Small intestine (tissue), 7 donors: ENCODE results near the gene SCART1. TPM values are rescaled to one million over a fixed set of nuclear protein-coding genes. Genes with fewer than 3 reads are reported as not detected.
"Not testable (repeated sequence)": the region's sequence is repeated elsewhere in the genome, so short reads cannot be mapped to it uniquely, and the experiment has no call there.

Experiments used
- DNase-seq, 2 donors: peaks; one replicate each; pipeline versions ENCODE4 v3.0.0 to v3.0.0-alpha.2; 2013
- FAIRE-seq: peaks from 2 replicates; lab custom pipeline; 2012; peaks lifted over from hg19 to GRCh38; lab: Jason Lieb, UNC
- H3K27ac ChIP-seq, 3 donors: one replicate each; pipeline ENCODE4 v1.5.1; 2013; ENCODE audit warnings: low read length in 2 of 3, mild to moderate bottlenecking in 2 of 3, control low read depth in 1 of 3, inconsistent platforms in 1 of 3, low read depth in 1 of 3, moderate library complexity in 1 of 3
- H3K27me3 ChIP-seq, 3 donors: one replicate each; pipeline ENCODE4 v1.6.1; 2013; ENCODE audit warnings: low read length in 3 of 3, inconsistent platforms in 1 of 3; ENCODE audit not compliant: control insufficient read depth in 3 of 3, insufficient read depth in 3 of 3
- H3K36me3 ChIP-seq, 3 donors: one replicate each; pipeline ENCODE4 v1.6.1; 2013; ENCODE audit warnings: low read length in 3 of 3, inconsistent platforms in 1 of 3, low read depth in 1 of 3, mild to moderate bottlenecking in 1 of 3, moderate library complexity in 1 of 3; ENCODE audit not compliant: control insufficient read depth in 3 of 3, insufficient read depth in 2 of 3
- H3K4me1 ChIP-seq, 3 donors: one replicate each; pipeline ENCODE4 v1.6.1; 2013; ENCODE audit warnings: low read length in 2 of 3, inconsistent platforms in 1 of 3, low read depth in 1 of 3, mild to moderate bottlenecking in 1 of 3, moderate library complexity in 1 of 3; ENCODE audit not compliant: control insufficient read depth in 3 of 3, insufficient read depth in 2 of 3
- H3K4me3 ChIP-seq, 3 donors: one replicate each; pipeline ENCODE4 v1.5.1; 2013; ENCODE audit warnings: low read length in 3 of 3, control low read depth in 1 of 3, inconsistent platforms in 1 of 3, low read depth in 1 of 3, mild to moderate bottlenecking in 1 of 3, moderate library complexity in 1 of 3
- H3K9me3 ChIP-seq, 2 donors: one replicate each; pipeline ENCODE4 v1.6.1; 2013; ENCODE audit warnings: low read depth in 1 of 2, low read length in 1 of 2; ENCODE audit not compliant: control insufficient read depth in 2 of 2, insufficient read depth in 1 of 2
- WGBS, 3 donors: extraction: QIAGEN DNeasy Blood & Tissue Kit; methylation state at CpG; one replicate each; pipeline ENCODE4 v1.1.7; 2013; 5-methylcytosine and 5-hydroxymethylcytosine counted together
- polyA plus RNA-seq, 4 donors: library from polyadenylated mRNA; stranded (reverse) in 3 of 4; unstranded in 1 of 4; fragments of 200-250 nt in 3 of 4; fragments of 120-200 nt in 1 of 4; gene quantifications; one replicate each; pipeline versions ENCODE4 v1.2.1 to v1.2.3, GENCODE V29; 2013
- donor health status: healthy with polysubstance abuse.
- donor health status: control.
- donor health status: control.
- donor health status: Bipolar disorder and iron deficiency.
- donor health status: healthy.

SCART1 gene
- polyA plus RNA-seq, 4 donors, result 0.22 to 2.1 (median 0.33) TPM; not detected in 1

DNA sequence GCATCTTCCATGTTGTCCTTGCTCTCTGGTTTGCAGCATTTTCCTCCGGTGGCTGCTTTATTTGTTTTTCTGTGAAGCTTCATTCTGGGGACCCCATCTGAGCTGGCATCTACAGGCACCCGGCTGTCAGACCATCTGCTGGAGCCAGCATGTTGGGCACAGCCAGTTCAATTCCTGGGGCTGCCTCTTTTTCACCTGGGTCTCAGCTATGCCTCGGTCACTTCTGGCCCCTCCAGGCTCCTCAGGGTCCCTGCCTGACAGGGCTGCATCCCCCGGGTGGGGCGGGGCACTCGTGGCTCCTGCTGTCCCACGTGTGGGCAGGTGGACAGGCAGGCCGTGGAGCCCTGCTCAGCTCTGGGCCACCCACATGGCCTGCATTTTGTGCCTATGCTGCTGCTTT, 8.1 kb downstream of the SCART1 start:
- 74 to 80% (median 74%) methylated on average over 8 of the region's 8 CpGs for WGBS, 3 donors
- H3K36me3 ChIP-seq, result no peaks in the 10 kb centered on the region
- H3K4me1 ChIP-seq, result no peaks in the 10 kb centered on the region
- peaks cover 0 to 7% of the 10 kb centered on the region in 2 donors for H3K9me3 ChIP-seq
- FAIRE-seq (no peak), DNase-seq (no peak)
- H3K27me3 ChIP-seq, result no peaks in the 10 kb centered on the region
- no peak overlapping the region for H3K27ac ChIP-seq
- no peak overlapping the region for H3K4me3 ChIP-seq

DNA sequence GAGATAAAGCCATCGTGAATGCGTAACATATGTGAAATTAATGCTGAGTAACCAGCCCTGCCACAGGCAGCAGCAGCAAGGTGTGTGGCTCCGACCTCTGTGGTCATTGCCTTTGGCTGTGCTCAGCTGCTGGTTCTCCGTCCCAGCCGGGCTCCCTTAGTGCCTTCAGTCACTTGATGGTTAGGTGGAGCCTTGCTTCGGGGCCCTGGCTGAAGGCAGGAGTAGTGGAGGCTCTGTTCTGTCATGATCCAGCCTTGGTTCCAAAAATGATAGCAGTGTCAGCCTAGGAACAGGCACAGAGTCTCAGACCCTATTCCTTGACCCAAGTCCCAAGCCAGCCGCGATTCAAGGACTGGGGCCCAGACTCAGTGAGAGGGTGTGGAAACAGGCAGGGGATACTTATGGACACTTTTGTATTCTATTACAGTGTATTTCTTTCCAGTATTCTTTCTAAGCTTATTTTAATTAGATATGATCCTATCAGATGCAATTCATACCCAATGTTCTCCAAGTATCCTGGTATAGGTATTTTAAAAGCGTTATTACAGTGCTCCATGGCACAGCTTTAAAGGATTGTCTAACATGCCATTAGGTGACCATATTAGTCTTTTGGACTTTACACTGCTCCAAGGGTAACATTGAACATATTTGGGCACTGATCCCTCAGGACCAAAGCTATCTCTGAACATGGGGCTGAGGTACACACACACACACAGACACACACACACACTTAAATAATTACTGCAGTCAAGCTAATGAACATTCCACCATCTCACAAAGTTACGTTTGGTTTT, 9.0 kb downstream of the SCART1 start:
- WGBS, 3 donors, result 87 to 88% (median 87%) methylated on average over 10 of the region's 10 CpGs
- no peak for FAIRE-seq
- no peak overlapping the region for H3K27ac ChIP-seq
- H3K36me3 ChIP-seq, result no peaks in the 10 kb centered on the region
- no peaks in the 10 kb centered on the region for H3K4me1 ChIP-seq
- DNase-seq, result no peak
- H3K4me3 ChIP-seq, result no peak overlapping the region
- no peaks in the 10 kb centered on the region for H3K27me3 ChIP-seq
- H3K9me3 ChIP-seq, result peaks cover 0 to 2% of the 10 kb centered on the region in 2 donors

DNA sequence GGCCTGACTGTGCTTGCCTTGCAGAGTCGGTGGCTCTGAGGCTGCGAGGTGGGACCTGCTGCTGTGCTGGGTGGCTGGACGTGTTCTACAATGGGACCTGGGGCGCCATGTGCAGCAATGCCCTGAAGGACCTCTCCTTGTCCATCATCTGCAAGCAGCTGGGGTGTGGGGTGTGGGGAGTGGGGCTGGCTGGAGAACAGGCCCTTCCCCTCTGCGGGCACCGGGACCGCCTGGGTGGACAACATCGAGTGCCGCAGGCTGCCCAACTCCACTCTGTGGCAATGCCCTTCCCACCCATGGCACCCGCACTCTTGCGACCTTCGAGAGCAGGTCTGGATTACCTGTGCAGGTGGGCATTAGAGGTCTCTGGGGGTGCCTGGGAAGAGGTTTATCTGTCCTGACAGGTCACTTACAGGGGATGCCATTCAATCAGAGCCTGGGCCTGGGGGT, 10.9 kb downstream of the SCART1 start:
- no peak for FAIRE-seq
- Histone ChIP-seq H3K9me3 (no peaks in the 10 kb centered on the region), H3K27me3 (no peaks in the 10 kb centered on the region), H3K27ac (no peak overlapping the region), H3K4me3 (no peak overlapping the region), H3K4me1 (no peaks in the 10 kb centered on the region), H3K36me3 (no peaks in the 10 kb centered on the region)
- WGBS, 3 donors, result 85 to 93% (median 93%) methylated on average over 12 of the region's 12 CpGs
- no peak for DNase-seq

GRCh38 chr10:133465191-133465949, 11.6 kb downstream of the SCART1 start:
- FAIRE-seq, result no peak
- no peaks in the 10 kb centered on the region for H3K36me3 ChIP-seq
- H3K27me3 ChIP-seq, result no peaks in the 10 kb centered on the region
- no peak overlapping the region for H3K27ac ChIP-seq
- no peaks in the 10 kb centered on the region for H3K4me1 ChIP-seq
- H3K4me3 ChIP-seq, result no peak overlapping the region
- no peaks in the 10 kb centered on the region for H3K9me3 ChIP-seq
- no peak for DNase-seq
- 37 to 56% (median 45%) methylated on average over 45 to 55 of the region's 55 CpGs for WGBS, 3 donors

GRCh38 chr10:133465950-133466474, 12.3 kb downstream of the SCART1 start:
- FAIRE-seq (no peak), DNase-seq (no peak)
- WGBS, 3 donors, result 85 to 89% (median 86%) methylated on average over 7 of the region's 7 CpGs
- Histone ChIP-seq H3K9me3 (no peaks in the 10 kb centered on the region), H3K4me1 (no peaks in the 10 kb centered on the region), H3K27me3 (no peaks in the 10 kb centered on the region), H3K4me3 (no peak overlapping the region), H3K36me3 (no peaks in the 10 kb centered on the region), H3K27ac (no peak overlapping the region)

DNA sequence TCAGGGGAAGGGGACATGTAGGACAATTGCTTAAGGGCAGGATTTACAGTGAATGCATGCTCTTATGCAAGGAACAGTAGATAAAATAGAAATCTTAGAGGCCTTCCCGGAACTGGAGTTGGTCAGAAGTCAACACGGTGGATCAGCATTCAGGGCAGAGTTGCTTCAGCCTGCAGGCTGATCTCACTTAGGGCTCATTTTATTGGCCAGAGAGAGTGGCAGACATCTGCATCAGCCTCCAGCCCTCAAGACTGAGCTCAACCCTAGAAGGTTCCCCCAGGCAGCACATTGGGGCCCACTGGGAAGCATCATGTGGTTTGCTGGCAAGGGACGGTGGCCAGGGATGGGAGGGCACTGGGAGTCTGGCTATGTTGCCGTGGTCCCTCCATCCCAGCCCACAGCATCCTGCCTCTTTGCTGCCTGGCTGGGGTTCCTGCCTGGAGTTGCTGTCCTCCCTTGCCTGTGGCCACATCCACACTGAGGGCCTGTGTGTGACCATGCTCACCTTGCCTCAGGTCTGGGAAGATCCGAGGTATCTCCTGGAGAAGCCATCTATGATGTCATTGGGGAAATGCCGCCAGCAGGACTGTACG, 13.0 kb downstream of the SCART1 start:
- no peak overlapping the region for H3K27ac ChIP-seq
- 91 to 95% (median 93%) methylated on average over 7 of the region's 7 CpGs for WGBS, 3 donors
- H3K36me3 ChIP-seq, result no peaks in the 10 kb centered on the region
- FAIRE-seq (no peak), DNase-seq (no peak)
- no peaks in the 10 kb centered on the region for H3K27me3 ChIP-seq
- no peaks in the 10 kb centered on the region for H3K4me1 ChIP-seq
- H3K9me3 ChIP-seq, result peaks cover 0 to 5% of the 10 kb centered on the region in 2 donors
- no peak overlapping the region for H3K4me3 ChIP-seq

DNA sequence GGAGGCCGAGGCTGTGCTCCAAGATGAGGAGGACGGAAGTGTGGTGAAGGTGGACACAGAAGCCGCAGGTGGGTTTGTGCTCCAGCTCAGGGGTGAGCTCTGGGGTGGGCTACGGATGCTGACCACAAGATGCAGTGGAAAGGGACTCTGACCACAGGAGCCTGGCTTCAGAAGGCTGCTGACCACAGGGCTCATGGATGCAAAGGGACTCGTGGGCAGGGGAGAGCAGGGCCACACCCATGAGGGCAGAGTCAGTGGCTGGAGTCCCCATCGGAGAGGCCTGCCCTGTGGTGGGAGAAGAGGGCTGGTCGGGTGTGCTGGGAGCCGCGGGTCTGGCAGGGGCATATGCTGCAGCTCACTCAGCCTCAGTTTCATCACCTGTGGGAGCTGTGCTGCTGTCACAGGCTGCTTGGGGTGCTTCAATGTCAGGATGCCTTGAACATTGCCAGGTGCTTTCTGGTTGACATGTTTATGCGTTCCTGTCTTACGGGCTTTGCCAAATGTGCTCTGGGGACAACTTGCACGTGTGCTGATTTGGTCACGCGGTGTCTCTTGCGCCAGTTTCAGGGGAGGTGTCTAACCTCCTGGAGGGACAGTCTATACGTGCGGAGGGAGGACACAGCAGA, 13.7 kb downstream of the SCART1 start:
- Histone ChIP-seq H3K36me3 (no peaks in the 10 kb centered on the region), H3K9me3 (peaks cover 0 to 5% of the 10 kb centered on the region in 2 donors), H3K27me3 (no peaks in the 10 kb centered on the region), H3K27ac (no peak overlapping the region), H3K4me1 (no peaks in the 10 kb centered on the region), H3K4me3 (no peak overlapping the region)
- 90% methylated on average over 17 of the region's 17 CpGs for WGBS, 3 donors
- FAIRE-seq (no peak), DNase-seq (no peak)

DNA sequence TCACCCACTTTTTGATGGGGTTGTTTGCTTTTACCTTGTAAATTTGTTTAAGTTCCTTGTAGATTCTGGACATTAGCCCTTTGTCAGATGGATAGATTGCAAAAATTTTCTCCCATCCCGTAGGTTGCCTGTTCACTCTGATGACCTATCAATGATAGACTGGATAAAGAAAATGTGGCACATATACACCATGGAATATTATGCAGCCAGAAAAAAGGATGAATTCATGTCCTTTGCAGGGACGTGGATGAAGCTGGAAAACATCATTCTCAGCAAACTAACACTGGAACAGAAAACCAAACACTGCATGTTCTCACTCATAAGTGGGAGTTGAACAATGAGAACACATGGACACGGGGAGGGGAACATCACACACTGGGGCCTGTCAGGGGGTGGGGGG, 15.5 kb downstream of the SCART1 start:
- not testable (repeated sequence) for H3K36me3 ChIP-seq, DNase-seq, H3K4me1 ChIP-seq, H3K4me3 ChIP-seq, H3K9me3 ChIP-seq, H3K27ac ChIP-seq, H3K27me3 ChIP-seq, FAIRE-seq
- 67 to 86% (median 81%) methylated on average over 3 of the region's 3 CpGs for WGBS, 3 donors
